SH-SY5Y (cell line): ENCODE data around the gene STON2.

Experiments used
- GATA2 ChIP-seq: IDR thresholded peaks from 2 replicates; pipeline ENCODE4 v1.6.1; 2011; ENCODE audit warnings: mild to moderate bottlenecking, low read depth, low read length
- GATA3 ChIP-seq: IDR thresholded peaks from 2 replicates; pipeline ENCODE4 v1.6.1; 2011; ENCODE audit warnings: low read depth, mild to moderate bottlenecking, low read length, moderate library complexity

DNA sequence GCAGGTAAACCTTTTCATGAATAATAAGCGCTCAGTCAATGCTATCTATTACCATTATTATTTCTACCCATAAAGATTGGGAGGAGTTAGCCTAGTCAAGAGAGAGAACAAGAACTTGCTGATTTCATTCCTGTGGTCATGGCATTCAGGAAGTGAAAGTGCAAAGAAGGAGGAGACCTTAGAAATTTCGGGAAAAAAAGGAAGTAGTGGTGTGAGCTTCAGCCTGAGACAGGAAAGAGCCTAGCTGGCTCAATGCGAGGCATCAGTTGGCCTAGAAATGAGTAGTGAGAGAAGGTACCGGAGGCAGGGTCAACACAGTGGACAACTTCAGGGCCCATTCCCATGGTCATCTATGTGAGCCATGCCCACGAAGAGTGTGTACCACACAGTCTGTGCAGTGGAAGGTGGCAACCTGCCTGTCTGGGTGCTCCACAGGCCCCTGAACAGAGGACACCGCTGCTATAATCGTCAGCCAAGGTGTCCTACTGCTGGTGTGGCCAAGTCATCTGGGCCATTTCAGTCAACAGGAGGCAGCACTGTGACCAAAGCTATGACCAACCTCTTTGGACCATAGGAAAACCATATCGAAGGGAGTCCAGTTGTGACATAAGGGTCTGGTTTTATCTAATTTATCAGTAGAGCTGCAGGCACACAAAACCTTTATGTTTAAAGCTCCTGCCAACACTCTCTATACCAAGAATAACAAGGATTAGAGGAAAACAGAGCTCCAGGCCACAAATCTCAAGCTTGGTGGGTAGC lies 16.2 kb upstream of the STON2 start:
- no peak for TF ChIP-seq GATA3
- no peak for TF ChIP-seq GATA2
